GM12864 (cell line): ENCODE results near the gene RNF135.

Experiments
- DNase-seq: peaks from one replicate; pipeline ENCODE4 v3.0.0-alpha.2; 2011; ENCODE audit warnings: low read depth
- H3K4me3 ChIP-seq: 2 replicates; pipeline ENCODE4 v1.5.1; 2011; ENCODE audit warnings: mild to moderate bottlenecking, low read depth, low read length, control low read depth
- TF ChIP-seq, protein P1 (sequence below): IDR thresholded peaks from 2 replicates; pipeline ENCODE4 v1.5.1; 2011; ENCODE audit warnings: low read depth, mild to moderate bottlenecking, moderate library complexity, low read length, control low read depth, inconsistent platforms; ENCODE audit errors: missing control alignments

The RNF135 gene, protein sequence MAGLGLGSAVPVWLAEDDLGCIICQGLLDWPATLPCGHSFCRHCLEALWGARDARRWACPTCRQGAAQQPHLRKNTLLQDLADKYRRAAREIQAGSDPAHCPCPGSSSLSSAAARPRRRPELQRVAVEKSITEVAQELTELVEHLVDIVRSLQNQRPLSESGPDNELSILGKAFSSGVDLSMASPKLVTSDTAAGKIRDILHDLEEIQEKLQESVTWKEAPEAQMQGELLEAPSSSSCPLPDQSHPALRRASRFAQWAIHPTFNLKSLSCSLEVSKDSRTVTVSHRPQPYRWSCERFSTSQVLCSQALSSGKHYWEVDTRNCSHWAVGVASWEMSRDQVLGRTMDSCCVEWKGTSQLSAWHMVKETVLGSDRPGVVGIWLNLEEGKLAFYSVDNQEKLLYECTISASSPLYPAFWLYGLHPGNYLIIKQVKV

DNA sequence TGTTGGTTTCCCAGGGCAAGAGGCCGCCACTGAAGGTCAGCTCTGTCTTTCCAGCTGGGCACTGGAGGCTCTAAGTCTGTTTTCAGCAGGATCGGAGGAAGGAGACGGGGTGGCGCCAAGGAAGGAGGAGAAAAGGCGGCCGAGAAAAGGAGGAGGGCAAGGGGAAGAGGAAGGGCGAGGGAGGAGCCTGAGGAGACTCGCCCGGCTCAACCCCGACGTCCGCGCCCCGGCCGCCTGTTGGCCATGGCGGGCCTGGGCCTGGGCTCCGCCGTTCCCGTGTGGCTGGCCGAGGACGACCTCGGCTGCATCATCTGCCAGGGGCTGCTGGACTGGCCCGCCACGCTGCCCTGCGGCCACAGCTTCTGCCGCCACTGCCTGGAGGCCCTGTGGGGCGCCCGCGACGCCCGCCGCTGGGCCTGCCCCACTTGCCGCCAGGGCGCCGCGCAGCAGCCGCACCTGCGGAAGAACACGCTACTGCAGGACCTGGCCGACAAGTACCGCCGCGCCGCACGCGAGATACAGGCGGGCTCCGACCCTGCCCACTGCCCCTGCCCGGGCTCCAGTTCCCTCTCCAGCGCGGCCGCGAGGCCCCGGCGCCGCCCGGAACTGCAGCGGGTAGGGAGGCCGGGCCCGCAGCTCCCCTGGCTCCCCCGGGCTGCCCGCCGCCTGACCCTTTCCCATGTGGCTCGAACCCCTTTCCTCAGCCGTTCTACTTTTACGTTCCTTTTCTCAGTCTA lies at the start of gene RNF135:
Gene RNF135 (plus strand): TSS at position 209 of the 737 bp plus-strand sequence. CDS start 35 bp downstream, at position 244.
- TF ChIP-seq, protein P1, sequence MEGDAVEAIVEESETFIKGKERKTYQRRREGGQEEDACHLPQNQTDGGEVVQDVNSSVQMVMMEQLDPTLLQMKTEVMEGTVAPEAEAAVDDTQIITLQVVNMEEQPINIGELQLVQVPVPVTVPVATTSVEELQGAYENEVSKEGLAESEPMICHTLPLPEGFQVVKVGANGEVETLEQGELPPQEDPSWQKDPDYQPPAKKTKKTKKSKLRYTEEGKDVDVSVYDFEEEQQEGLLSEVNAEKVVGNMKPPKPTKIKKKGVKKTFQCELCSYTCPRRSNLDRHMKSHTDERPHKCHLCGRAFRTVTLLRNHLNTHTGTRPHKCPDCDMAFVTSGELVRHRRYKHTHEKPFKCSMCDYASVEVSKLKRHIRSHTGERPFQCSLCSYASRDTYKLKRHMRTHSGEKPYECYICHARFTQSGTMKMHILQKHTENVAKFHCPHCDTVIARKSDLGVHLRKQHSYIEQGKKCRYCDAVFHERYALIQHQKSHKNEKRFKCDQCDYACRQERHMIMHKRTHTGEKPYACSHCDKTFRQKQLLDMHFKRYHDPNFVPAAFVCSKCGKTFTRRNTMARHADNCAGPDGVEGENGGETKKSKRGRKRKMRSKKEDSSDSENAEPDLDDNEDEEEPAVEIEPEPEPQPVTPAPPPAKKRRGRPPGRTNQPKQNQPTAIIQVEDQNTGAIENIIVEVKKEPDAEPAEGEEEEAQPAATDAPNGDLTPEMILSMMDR, result peak; percentile 23
- H3K4me3 ChIP-seq, result peak within 1 kb of the TSS; percentile 73
- DNase-seq, result no peak

DNA sequence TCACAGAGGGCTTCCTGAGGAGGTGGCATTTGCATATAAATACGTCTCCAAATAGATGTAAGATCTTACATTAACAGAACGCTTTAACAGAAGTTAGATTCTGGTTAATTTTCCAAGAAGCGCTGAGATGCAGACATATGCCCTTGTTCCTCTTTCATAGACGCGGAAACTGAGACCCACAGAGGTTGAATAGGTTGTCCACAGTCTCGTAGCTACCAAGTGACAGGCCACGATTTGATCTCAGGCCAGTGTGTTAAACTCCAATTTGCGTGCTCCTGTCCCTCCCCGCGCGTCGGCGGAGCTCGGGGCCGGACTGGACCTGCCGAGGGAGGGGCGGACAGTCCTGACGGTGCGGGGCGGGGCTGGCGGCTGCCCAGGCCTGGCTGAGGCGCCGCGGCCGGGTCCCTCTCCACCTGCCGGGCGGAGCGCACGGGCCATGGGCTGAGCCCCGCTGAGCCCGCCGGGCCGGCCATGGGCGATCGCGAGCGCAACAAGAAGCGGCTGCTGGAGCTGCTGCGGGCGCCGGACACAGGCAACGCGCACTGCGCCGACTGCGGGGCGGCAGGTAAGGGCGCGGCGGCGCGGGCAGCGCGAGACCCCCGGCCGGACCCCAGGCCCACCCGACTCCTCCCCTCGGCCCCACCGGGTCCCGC lies 49.2 kb upstream of the RNF135 start, which contains the start of gene ADAP2:
Gene ADAP2 (plus strand): TSS at position 402 of the 653 bp plus-strand sequence. CDS start 70 bp downstream, at position 472.
- H3K4me3 ChIP-seq, result peak within 1 kb of the TSS; percentile 51
- DNase-seq, result no peak
- TF ChIP-seq, protein P1, result no peak

DNA sequence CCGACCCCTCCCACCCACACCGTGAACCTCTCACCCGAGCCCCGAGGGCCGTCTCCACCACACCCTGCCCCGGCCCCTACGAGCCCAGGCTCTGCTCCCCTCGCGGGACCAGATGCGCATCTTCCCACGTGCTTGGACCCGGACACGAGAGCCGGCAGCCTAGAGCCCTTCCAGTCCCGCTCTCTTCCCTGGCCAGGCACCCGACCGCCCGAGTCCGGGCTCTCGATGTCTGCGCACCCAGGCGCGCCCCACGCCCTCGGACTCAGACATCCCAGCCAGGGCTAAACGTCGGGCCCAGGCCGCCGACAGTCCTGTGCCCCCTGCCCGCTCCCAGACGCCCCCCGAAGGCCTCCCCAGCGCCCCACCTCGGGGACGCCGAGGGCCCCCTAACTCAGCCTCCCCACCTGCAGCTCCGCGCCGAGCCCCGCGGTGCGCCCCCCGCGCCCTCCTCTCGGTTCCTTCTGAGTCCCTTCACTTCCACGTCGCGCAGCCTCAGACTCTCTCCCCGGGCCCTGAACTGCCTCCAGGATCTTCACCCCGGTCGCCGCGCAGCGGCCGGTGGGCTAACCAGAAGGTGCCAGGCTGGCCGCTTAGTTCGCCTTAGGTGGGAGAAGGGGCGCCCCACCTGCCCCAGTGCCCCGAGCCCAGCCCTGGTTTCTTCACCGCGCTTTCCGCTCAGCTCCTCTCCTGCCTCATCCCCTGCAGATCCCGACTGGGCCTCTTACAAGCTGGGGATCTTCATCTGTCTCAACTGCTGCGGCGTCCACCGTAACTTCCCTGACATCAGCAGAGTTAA lies 48.4 kb upstream of the RNF135 start:
- DNase-seq, result no peak
- H3K4me3 ChIP-seq, result peak overlapping the region; percentile 51
- TF ChIP-seq, protein P1, result no peak

DNA sequence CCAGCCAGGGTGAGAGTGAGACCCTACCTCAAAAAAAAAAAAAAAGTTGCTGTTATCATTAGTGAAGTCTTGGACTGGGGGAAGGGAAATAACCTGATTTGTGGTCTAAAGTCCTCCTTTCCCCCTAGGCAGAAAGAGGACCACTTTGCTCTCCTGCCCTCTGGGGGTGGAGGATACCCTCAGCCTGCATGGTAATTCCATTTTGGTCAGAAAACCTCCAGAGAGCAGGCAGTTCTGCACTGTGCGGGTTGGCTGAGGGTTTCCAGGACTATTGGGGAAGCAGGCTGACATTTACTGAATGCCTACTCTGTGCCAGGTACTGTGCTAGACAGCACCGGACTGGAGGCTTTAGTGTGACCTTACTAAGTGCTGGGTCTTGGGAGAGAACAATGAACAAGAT lies 46.5 kb upstream of the RNF135 start:
- no peak for DNase-seq
- H3K4me3 ChIP-seq, result no peak overlapping the region
- TF ChIP-seq, protein P1, result no peak

DNA sequence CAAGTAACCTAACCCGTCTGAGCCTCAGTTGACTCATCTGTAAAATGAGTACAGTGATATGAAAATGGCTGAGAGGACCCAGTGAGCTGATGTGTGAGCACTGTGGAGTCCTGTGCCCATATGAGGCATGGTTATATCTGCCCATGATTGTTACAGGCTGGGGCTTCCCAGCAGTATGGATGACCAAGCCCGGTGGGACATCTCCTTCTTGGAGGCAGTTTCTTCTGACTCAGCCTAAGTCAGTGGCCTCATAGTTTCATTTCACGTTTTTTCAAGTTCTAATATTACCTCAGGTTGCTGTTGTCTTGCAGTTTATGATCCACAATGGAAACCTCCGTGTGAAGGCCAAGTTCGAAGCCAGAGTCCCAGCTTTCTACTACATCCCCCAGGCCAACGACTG lies 44.3 kb upstream of the RNF135 start:
- H3K4me3 ChIP-seq, result no peak overlapping the region
- TF ChIP-seq, protein P1, result no peak
- DNase-seq, result no peak

DNA sequence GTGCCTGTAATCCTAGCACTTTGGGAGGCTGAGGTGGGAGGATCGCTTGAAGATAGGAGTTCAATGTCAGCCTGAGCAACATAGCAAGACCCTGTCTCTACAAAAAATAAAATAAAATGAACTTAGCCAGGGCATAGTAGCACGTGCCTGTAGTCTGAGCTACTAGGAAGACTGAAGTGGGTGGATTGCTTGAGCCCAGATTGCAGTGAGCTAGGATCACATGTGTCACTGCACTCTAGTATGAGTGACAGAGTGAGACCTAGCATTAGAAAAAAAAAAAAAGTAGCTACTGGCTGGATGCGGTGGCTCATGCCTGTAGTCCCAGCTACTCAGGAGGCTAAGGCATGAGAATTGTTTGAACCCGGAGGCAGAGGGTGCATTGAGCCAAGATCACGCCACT lies 43.1 kb upstream of the RNF135 start:
- TF ChIP-seq, protein P1, result no peak

More for the DNA sequence above, 43.1 kb upstream of the RNF135 start:
- no peak overlapping the region for H3K4me3 ChIP-seq
- no peak for DNase-seq
